HepG2 (cell line): Measurements from ENCODE around the gene EXPH5. TPM values are rescaled to one million over a fixed set of nuclear protein-coding genes. Genes with fewer than 3 reads are reported as not detected.

ENCODE experiments used
- ETV6 ChIP-seq: sonication (generic); formaldehyde crosslinking; conservative IDR thresholded peaks from 2 replicates; pipeline ENCODE4 v1.4.0; 2020; ENCODE audit warnings: missing genetic modification reagents
- FOXJ3 ChIP-seq: sonication (generic); formaldehyde crosslinking; IDR thresholded peaks from 2 replicates; pipeline ENCODE4 v1.4.0; 2020; ENCODE audit warnings: missing genetic modification reagents, mild to moderate bottlenecking, borderline replicate concordance
- GLI4 ChIP-seq: sonication (generic); formaldehyde crosslinking; IDR thresholded peaks from 2 replicates; pipeline ENCODE4 v1.5.1; 2020; ENCODE audit warnings: missing genetic modification reagents, mild to moderate bottlenecking, moderate library complexity, borderline replicate concordance
- GTF2F1 ChIP-seq: fragments of 150-350 bp; IDR thresholded peaks from 2 replicates; pipeline ENCODE4 v1.6.1; 2014; ENCODE audit warnings: low read length
- HCFC1 ChIP-seq: fragments of 150-350 bp; IDR thresholded peaks from 2 replicates; pipeline ENCODE4 v1.6.1; 2014; ENCODE audit warnings: low read depth, low read length
- MLLT10 ChIP-seq: sonication (generic); formaldehyde crosslinking; IDR thresholded peaks from 2 replicates; pipeline ENCODE4 v1.4.0; 2020; ENCODE audit warnings: missing genetic modification reagents
- MXI1 ChIP-seq: IDR thresholded peaks from 3 replicates; pipeline ENCODE4 v1.6.1; 2012; ENCODE audit warnings: low read depth, low read length, inconsistent platforms, borderline replicate concordance
- MYNN ChIP-seq: sonication (generic); formaldehyde crosslinking; IDR thresholded peaks from 2 replicates; pipeline ENCODE4 v1.4.0; 2020; ENCODE audit warnings: mild to moderate bottlenecking, low read depth, missing genetic modification reagents
- PHF5A ChIP-seq: IDR thresholded peaks from one replicate; pipeline ENCODE4 v1.6.1; 2018; ENCODE audit warnings: low read depth, missing genetic modification reagents; ENCODE audit not compliant: unreplicated experiment
- POLR2AphosphoS5 ChIP-seq: IDR thresholded peaks from 2 replicates; pipeline ENCODE4 v1.6.1; 2012; ENCODE audit warnings: low read depth, low read length
- PRMT3 ChIP-seq: sonication (generic); formaldehyde crosslinking; IDR thresholded peaks from 2 replicates; pipeline ENCODE4 v1.8.1; 2022; ENCODE audit warnings: low read depth, mild to moderate bottlenecking, moderate library complexity, missing genetic modification reagents, borderline replicate concordance
- RORA ChIP-seq: sonication (generic); formaldehyde crosslinking; IDR thresholded peaks from 2 replicates; pipeline ENCODE4 v1.5.0; 2020; ENCODE audit warnings: mild to moderate bottlenecking, missing genetic modification reagents, moderate library complexity
- YY1 ChIP-seq: IDR thresholded peaks from 2 replicates; pipeline ENCODE4 v1.6.1; 2011; ENCODE audit warnings: low read length, low read depth, moderate library complexity, mild to moderate bottlenecking; ENCODE audit not compliant: insufficient read depth, insufficient replicate concordance
- ZBTB21 ChIP-seq: sonication (generic); formaldehyde crosslinking; IDR thresholded peaks from 2 replicates; pipeline ENCODE4 v1.4.0; 2020; ENCODE audit warnings: missing genetic modification reagents
- ZC3H4 ChIP-seq: sonication (generic); formaldehyde crosslinking; IDR thresholded peaks from 2 replicates; pipeline ENCODE4 v1.4.0; 2020; ENCODE audit warnings: missing genetic modification reagents, borderline replicate concordance
- ZMYM3 ChIP-seq: sonication (generic); formaldehyde crosslinking; IDR thresholded peaks from 2 replicates; pipeline ENCODE4 v1.5.1; 2020; ENCODE audit warnings: mild to moderate bottlenecking, missing genetic modification reagents
- ZNF136 ChIP-seq: sonication (generic); formaldehyde crosslinking; IDR thresholded peaks from 2 replicates; pipeline ENCODE4 v1.8.1; 2022; ENCODE audit warnings: low read depth, mild to moderate bottlenecking, moderate library complexity, missing genetic modification reagents
- ZNF224 ChIP-seq: sonication (generic); formaldehyde crosslinking; IDR thresholded peaks from 2 replicates; pipeline ENCODE4 v1.5.0; 2020; ENCODE audit warnings: mild to moderate bottlenecking, missing genetic modification reagents
- ZNF263 ChIP-seq: sonication (generic); formaldehyde crosslinking; IDR thresholded peaks from 2 replicates; pipeline ENCODE4 v1.4.0; 2020; ENCODE audit warnings: missing genetic modification reagents
- ZNF275 ChIP-seq: sonication (generic); formaldehyde crosslinking; IDR thresholded peaks from 2 replicates; pipeline ENCODE4 v1.8.0; 2022; ENCODE audit warnings: missing genetic modification reagents, mild to moderate bottlenecking, inconsistent platforms, borderline replicate concordance
- ZNF326 ChIP-seq: sonication (generic); formaldehyde crosslinking; IDR thresholded peaks from 2 replicates; pipeline ENCODE4 v1.4.0; 2020; ENCODE audit warnings: missing genetic modification reagents, borderline replicate concordance
- ZNF331 ChIP-seq: sonication (generic); formaldehyde crosslinking; IDR thresholded peaks from 2 replicates; pipeline ENCODE4 v1.4.0; 2020; ENCODE audit warnings: missing genetic modification reagents
- ZNF484 ChIP-seq: sonication (generic); formaldehyde crosslinking; IDR thresholded peaks from 2 replicates; pipeline ENCODE4 v1.5.1; 2020; ENCODE audit warnings: mild to moderate bottlenecking, low read depth, missing genetic modification reagents, borderline replicate concordance
- ZNF609 ChIP-seq: sonication (generic); formaldehyde crosslinking; IDR thresholded peaks from 2 replicates; pipeline ENCODE4 v1.4.0; 2020; ENCODE audit warnings: mild to moderate bottlenecking, missing genetic modification reagents, borderline replicate concordance
- ZNF749 ChIP-seq: sonication (generic); formaldehyde crosslinking; IDR thresholded peaks from 2 replicates; pipeline ENCODE4 v1.8.0; 2022; ENCODE audit warnings: mild to moderate bottlenecking, missing genetic modification reagents, moderate library complexity, borderline replicate concordance
- ZNF772 ChIP-seq: sonication (generic); formaldehyde crosslinking; IDR thresholded peaks from 2 replicates; pipeline ENCODE4 v1.5.0; 2020; ENCODE audit warnings: mild to moderate bottlenecking, missing genetic modification reagents
- polyA plus RNA-seq, 8 experiments: library from polyadenylated mRNA; depleted of rRNA in 3 of 8; stranded (reverse) in 7 of 8; unstranded in 1 of 8; fragments of >200 nt; fragmentation: Illumina TruSeq in 4 of 8; extraction: Trizol in 4 of 8; gene quantifications; 2 replicates each; pipeline versions ENCODE4 v1.2.1 to v1.2.3, GENCODE V29; 2011 to 2016; ENCODE audit warnings: low read depth in 4 of 8, missing spikeins in 1 of 8, mixed read lengths in 1 of 8; ENCODE audit not compliant: insufficient read depth in 1 of 8
- total RNA-seq, 5 experiments: library from RNA; depleted of rRNA; stranded (reverse); fragments of >200 nt; fragmentation: Illumina TruSeq; extraction: Trizol; gene quantifications; 2 replicates each; pipeline ENCODE4 v1.2.3, GENCODE V29; 2016; ENCODE audit warnings: low read depth in 1 of 5

Gene EXPH5
- total and polyA plus RNA-seq, 2 of the 13 experiments (the other 11 are each of a cell fraction or from before 2014, with no cell fraction given) = under 0.01 to 0.02 TPM

- TF ChIP-seq PRMT3 (no peak), ZNF263 (0 out of 2 replicates have a peak, but pooled peaks have one; percentile 30), ZNF275 (CRISPR knock-in tag) (no peak), PHF5A (CRISPR knock-in tag) (no peak), ZC3H4 (CRISPR knock-in tag) (peak; percentile 32; the same call in 1 of the 2 replicates), YY1 (peak; percentile 10), MLLT10 (CRISPR knock-in tag) (no peak), ZNF749 (CRISPR knock-in tag) (no peak), ZBTB21 (CRISPR knock-in tag) (peak; percentile 77), RORA (CRISPR knock-in tag) (no peak), FOXJ3 (CRISPR knock-in tag) (no peak), ZNF136 (CRISPR knock-in tag) (no peak), ZMYM3 (peak; percentile 64; the same call in 1 of the 2 replicates), ZNF609 (no peak), ZNF484 (no peak), ZNF224 (CRISPR knock-in tag) (no peak), GLI4 (CRISPR knock-in tag) (no peak), GTF2F1 (no peak), ZNF331 (CRISPR knock-in tag) (peak; percentile 36; the same call in 1 of the 2 replicates), MYNN (CRISPR knock-in tag) (no peak), MXI1 (no peak; the same call in 2 of the 3 replicates), ZNF772 (0 out of 2 replicates have a peak, but pooled peaks have one; percentile 60), ETV6 (CRISPR knock-in tag) (no peak), ZNF326 (CRISPR knock-in tag) (no peak), HCFC1 (no peak), POLR2AphosphoS5 (peak; percentile 83)
These were observed 96.1 kb downstream of the EXPH5 start (continued) for GRCh38 chr11:108497317-108498045.
